Heart left ventricle (tissue), 16 donors: ENCODE data around the gene ZNF343. TPM values are rescaled to one million over a fixed set of nuclear protein-coding genes. Genes with fewer than 3 reads are reported as not detected.

ENCODE experiments used
- ATAC-seq, 4 donors: fragments of 200-7000 bp; cut with Tn5 transposase; one replicate each; pipeline ENCODE4 v1.9.1; 2020 to 2022; ENCODE audit warnings: moderate library complexity in 4 of 4, mild to moderate bottlenecking in 3 of 4, moderate number of reproducible peaks in 1 of 4
- DNase-seq, 5 donors: peaks; one replicate each; pipeline ENCODE4 v3.0.0-alpha.2; 2020
- H3K27ac ChIP-seq, 12 donors: fragments of 200-600 bp; sonication (generic) in 4 of 12; one replicate each; pipeline versions ENCODE4 v1.5.0 to v1.8.0; 2016 to 2022; ENCODE audit warnings: mild to moderate bottlenecking in 2 of 12
- H3K27me3 ChIP-seq, 9 donors: fragments of 200-600 bp; sonication (generic) in 2 of 9; one replicate each; pipeline versions ENCODE4 v1.5.1 to v1.8.0; 2016 to 2022; ENCODE audit warnings: mild to moderate bottlenecking in 3 of 9
- H3K36me3 ChIP-seq, 9 donors: fragments of 200-600 bp; sonication (generic) in 2 of 9; one replicate each; pipeline versions ENCODE4 v1.5.0 to v1.8.0; 2018 to 2022; ENCODE audit warnings: mild to moderate bottlenecking in 2 of 9
- H3K4me1 ChIP-seq, 12 donors: fragments of 200-600 bp; sonication (generic) in 4 of 12; one replicate each; pipeline versions ENCODE4 v1.5.0 to v1.8.0; 2016 to 2022; ENCODE audit warnings: mild to moderate bottlenecking in 3 of 12
- H3K4me3 ChIP-seq, 12 donors: fragments of 200-600 bp; sonication (generic) in 4 of 12; one replicate each; pipeline versions ENCODE4 v1.5.0 to v1.8.0; 2017 to 2022; ENCODE audit warnings: mild to moderate bottlenecking in 9 of 12, moderate library complexity in 4 of 12
- H3K9me3 ChIP-seq, 12 donors: fragments of 200-600 bp; sonication (generic) in 4 of 12; one replicate each; pipeline versions ENCODE4 v1.5.0 to v1.8.0; 2016 to 2022; ENCODE audit warnings: mild to moderate bottlenecking in 1 of 12
- POLR2A ChIP-seq, 2 donors: fragments of 450-650 bp; IDR thresholded peaks; one replicate each; pipeline ENCODE4 v1.6.1; 2017; ENCODE audit warnings: antibody characterized with exemption in 2 of 2, mild to moderate bottlenecking in 2 of 2, moderate library complexity in 2 of 2
- WGBS, 4 donors: extraction: QIAGEN DNeasy Blood & Tissue Kit in 2 of 4; methylation state at CpG; one replicate each; pipeline versions ENCODE4 v1.1.5 to v1.1.7; 2013 to 2018; 5-methylcytosine and 5-hydroxymethylcytosine counted together
- intact Hi-C, 10 donors: fragments of 100-400 bp; cut with DNase I; formaldehyde crosslinking; loops; one replicate each; pipeline versions ENCODE4 v1.11.1 to v1.14.2; 2022
- polyA plus RNA-seq, 2 donors: library from polyadenylated mRNA; stranded (reverse); fragments of 200-250 nt; gene quantifications; one replicate each; pipeline ENCODE4 v1.2.3, GENCODE V29; 2013
- total RNA-seq, 9 donors: library from RNA; depleted of rRNA in 2 of 9; stranded (reverse); fragments of >200 nt in 2 of 9; fragmentation: NEBNext Ultra II Directional in 3 of 9; extraction: Animal tissue kit (Norgen Biotek cat#: 25700) in 3 of 9; gene quantifications; one replicate each; pipeline versions ENCODE4 v1.1.0 to v1.2.4, GENCODE V29; 2016 to 2023
- TF ChIP-seq, protein P1 (sequence below), 12 donors: fragments of 200-600 bp; sonication (generic) in 4 of 12; IDR thresholded peaks; one replicate each; pipeline versions ENCODE4 v1.5.0 to v1.8.0; 2018 to 2022; ENCODE audit warnings: antibody characterized with exemption in 12 of 12, mild to moderate bottlenecking in 5 of 12
- donor health status: ischemic (EF 13 %, LVEDD 7.1; RV severe dilation, severe dysfunction).
- donor health status: healthy with polysubstance abuse.
- donor health status: DM: no; HTN: yes; CAD: no.
- donor health status: DM: no; HTN: no; CAD: no.
- donor health status: ischemic (EF 25% LVEDD 6.9; RV normal size, moderate dysfunction).
- donor health status: ischemic (EF 25% LVEDD 5.7; RV mildly dilated, moderate dysfunction).
- donor health status: healthy.
- donor health status: DM: yes; HTN: yes; CAD: no.
- donor health status: ischemic (EF 35%, LVEDD 5.7; RV mildly dilated, moderate dysfunction).
- donor health status: nonischemic (EF 11% LVEDD 7.7; RV severe dilation, severe dysfunction).
- donor health status: DM: yes; HTN: yes; CAD: no.
- donor health status: PGD.
- donor health status: ischemic (EF 29% LVEDD 5.4; RV normal size, mild dysfunction).
- donor health status: nonischemic (EF 23%, LVEDD 6.1; RV moderate dilation, normal function).

The ZNF343 gene
- total and polyA plus RNA-seq, 11 donors: 2.6 to 8.6 (median 5.4) TPM

DNA sequence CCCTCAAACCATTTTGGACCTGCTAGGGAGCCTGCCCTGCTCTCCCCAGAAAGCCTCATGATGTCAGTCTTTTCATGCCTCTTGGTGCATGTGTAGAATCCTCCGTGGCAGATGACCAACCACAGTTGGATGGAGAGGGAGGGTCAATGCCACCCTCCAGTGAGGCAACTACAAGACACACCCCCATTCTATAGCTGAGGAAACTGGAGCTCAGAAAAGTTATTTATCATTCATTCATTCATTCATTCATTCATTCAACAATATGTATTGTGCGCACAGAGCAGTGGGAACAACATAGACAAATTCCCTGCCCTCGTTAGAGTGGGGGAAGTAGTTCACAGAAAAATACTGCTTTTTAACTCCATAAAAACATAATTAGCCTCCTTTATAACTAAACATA is 54.9 kb downstream of the ZNF343 start:
- H3K27me3 ChIP-seq: no peaks in the 10 kb centered on the region
- ATAC-seq: no peak
- no peaks in the 10 kb centered on the region for H3K9me3 ChIP-seq
- TF ChIP-seq, protein P1, sequence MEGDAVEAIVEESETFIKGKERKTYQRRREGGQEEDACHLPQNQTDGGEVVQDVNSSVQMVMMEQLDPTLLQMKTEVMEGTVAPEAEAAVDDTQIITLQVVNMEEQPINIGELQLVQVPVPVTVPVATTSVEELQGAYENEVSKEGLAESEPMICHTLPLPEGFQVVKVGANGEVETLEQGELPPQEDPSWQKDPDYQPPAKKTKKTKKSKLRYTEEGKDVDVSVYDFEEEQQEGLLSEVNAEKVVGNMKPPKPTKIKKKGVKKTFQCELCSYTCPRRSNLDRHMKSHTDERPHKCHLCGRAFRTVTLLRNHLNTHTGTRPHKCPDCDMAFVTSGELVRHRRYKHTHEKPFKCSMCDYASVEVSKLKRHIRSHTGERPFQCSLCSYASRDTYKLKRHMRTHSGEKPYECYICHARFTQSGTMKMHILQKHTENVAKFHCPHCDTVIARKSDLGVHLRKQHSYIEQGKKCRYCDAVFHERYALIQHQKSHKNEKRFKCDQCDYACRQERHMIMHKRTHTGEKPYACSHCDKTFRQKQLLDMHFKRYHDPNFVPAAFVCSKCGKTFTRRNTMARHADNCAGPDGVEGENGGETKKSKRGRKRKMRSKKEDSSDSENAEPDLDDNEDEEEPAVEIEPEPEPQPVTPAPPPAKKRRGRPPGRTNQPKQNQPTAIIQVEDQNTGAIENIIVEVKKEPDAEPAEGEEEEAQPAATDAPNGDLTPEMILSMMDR (IDR thresholded peaks at IDR 0.05): no peak
- no peak for TF ChIP-seq POLR2A (IDR thresholded peaks at IDR 0.05)
- intact Hi-C loops: loop anchor here (2.0 to 10.0 kb wide), 9 partner anchors 246 to 691 kb away; no protein-coding TSS in a partner anchor
- no peak for DNase-seq
- no peak overlapping the region for H3K4me3 ChIP-seq
- H3K4me1 ChIP-seq: peaks cover 0 to 5% (median 0%) of the 10 kb centered on the region in 12 donors
- WGBS, 4 donors: 80 to 86% (median 85%) methylated on average over 3 of the region's 3 CpGs
- no peak overlapping the region for H3K27ac ChIP-seq
- H3K36me3 ChIP-seq: peaks cover 0 to 8% (median under 1%) of the 10 kb centered on the region in 9 donors

DNA sequence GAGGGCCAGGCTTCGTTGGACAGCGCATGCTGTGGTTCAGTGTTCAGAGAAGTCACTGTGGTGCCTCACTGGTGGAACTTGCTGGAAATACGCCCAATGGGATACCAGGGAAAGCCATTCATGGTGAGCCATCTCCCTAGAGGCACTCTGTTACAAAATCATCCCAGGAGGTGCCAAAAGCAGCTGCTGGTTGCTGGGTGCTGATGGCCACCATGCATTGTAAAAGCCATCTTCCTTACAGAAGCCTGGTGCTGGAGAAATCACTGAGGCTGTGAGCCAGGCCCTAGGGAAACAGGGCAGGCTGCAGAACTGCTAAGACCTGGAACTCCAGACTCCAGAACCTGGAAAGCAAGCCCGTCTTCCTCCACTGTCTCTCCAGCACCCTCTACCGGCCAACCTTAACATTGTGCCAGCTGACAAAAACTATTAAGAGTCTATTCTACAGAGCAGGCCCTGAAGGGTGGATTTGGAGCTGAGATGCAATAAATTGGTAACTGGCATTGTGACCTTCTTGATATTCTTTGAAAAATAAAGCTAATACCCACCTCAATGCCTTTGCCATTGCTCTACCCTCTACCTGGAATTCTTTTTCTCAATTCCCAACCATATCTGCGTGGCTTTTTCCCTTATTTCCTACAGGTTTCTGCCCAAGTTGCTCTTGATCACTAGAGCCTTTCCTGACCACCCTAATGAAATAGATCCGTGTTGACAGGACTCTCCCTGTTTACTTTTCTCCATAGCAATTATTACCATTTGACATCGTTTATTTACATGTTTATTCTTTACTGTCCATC is 56.6 kb downstream of the ZNF343 start:
- peaks cover 0 to 5% (median 0%) of the 10 kb centered on the region in 12 donors for H3K4me1 ChIP-seq
- TF ChIP-seq, protein P1 (IDR thresholded peaks at IDR 0.05): peak; percentile 70 to 92 (median 80)
- no peak for TF ChIP-seq POLR2A (IDR thresholded peaks at IDR 0.05)
- peak; percentile 63 to 70 (median 67) for DNase-seq
- no peaks in the 10 kb centered on the region for H3K36me3 ChIP-seq
- H3K4me3 ChIP-seq: no peak overlapping the region
- intact Hi-C loops: loop anchor here (2.0 to 10.0 kb wide), 10 partner anchors 241 to 690 kb away; no protein-coding TSS in a partner anchor
- H3K9me3 ChIP-seq: peaks cover 0 to under 1% (median 0%) of the 10 kb centered on the region in 12 donors
- ATAC-seq: peak in 3 of 4 donors; percentile 65 to 82 (median 78)
- WGBS, 4 donors: 54 to 58% (median 56%) methylated on average over 8 of the region's 8 CpGs
- no peaks in the 10 kb centered on the region for H3K27me3 ChIP-seq
- H3K27ac ChIP-seq: no peak overlapping the region

DNA sequence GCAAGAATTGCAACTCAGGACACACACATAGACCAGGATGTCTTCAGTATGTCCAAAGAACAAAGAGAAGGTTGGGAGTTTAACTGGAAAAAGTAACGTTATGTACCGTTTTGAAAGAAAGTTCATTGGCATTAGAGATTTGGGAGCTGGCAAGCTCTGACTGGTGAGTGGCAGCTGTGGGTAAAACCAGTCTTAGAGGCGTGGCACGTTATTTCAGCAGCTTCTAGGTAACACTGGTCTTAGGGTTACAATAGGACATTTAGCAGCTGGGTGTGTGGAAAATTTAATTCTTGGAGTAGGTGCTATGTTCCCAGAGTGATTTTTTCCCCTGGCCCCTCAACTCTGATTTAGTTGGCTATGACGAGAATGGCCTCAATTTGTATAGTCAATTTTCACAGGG is 57.3 kb downstream of the ZNF343 start:
- Histone ChIP-seq H3K27me3 (no peaks in the 10 kb centered on the region), H3K9me3 (peaks cover 0 to 8% (median 0%) of the 10 kb centered on the region in 12 donors), H3K27ac (no peak overlapping the region), H3K36me3 (no peaks in the 10 kb centered on the region), H3K4me1 (peaks cover 0 to 5% (median 0%) of the 10 kb centered on the region in 12 donors), H3K4me3 (no peak overlapping the region)
- intact Hi-C loops: loop anchor here (2.0 to 10.0 kb wide), 8 partner anchors 241 to 689 kb away; no protein-coding TSS in a partner anchor
- DNase-seq: no peak
- 86 to 90% (median 88%) methylated on average over 5 of the region's 5 CpGs for WGBS, 4 donors
- TF ChIP-seq, protein P1 (IDR thresholded peaks at IDR 0.05): no peak
- no peak for TF ChIP-seq POLR2A (IDR thresholded peaks at IDR 0.05)
- no peak for ATAC-seq

DNA sequence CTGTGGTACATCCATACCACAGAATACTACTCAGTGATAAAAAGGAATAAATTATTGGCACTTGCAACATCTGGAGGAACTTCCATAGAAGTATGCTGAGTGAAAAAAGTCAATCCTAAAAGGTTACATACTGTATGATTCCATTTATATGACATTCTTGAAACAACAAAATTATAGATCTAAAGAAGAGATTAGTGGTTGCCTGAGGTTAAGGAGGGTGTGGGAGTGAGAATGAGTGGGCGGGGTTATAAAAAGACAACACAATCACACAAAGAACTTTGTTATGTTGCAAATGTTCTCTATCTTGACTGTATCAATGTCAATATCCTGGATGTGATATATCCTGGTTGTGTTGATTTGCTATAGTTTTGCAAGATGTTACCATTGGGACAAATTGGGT is 59.3 kb downstream of the ZNF343 start:
- TF ChIP-seq, protein P1 (IDR thresholded peaks at IDR 0.05): no peak
- no peak for TF ChIP-seq POLR2A (IDR thresholded peaks at IDR 0.05)
- H3K4me3 ChIP-seq: no peak overlapping the region
- H3K9me3 ChIP-seq: peaks cover 0 to 14% (median 0%) of the 10 kb centered on the region in 12 donors
- no peaks in the 10 kb centered on the region for H3K36me3 ChIP-seq
- DNase-seq: no peak
- no peaks in the 10 kb centered on the region for H3K4me1 ChIP-seq
- no peaks in the 10 kb centered on the region for H3K27me3 ChIP-seq
- intact Hi-C loops: loop anchor here in 1 of 10 donors (2.0 kb wide), 1 partner anchor 99 kb away; no protein-coding TSS in a partner anchor
- 87 to 99% (median 95%) methylated on average over 1 of the region's 1 CpG for WGBS, 4 donors
- no peak for ATAC-seq
- no peak overlapping the region for H3K27ac ChIP-seq
